Measurements from ENCODE around the gene HAS3.
"Not testable (repeated sequence)": the region's sequence is repeated elsewhere in the genome, so short reads cannot be mapped to it uniquely, and the experiment has no call there.

HAS3 gene, protein sequence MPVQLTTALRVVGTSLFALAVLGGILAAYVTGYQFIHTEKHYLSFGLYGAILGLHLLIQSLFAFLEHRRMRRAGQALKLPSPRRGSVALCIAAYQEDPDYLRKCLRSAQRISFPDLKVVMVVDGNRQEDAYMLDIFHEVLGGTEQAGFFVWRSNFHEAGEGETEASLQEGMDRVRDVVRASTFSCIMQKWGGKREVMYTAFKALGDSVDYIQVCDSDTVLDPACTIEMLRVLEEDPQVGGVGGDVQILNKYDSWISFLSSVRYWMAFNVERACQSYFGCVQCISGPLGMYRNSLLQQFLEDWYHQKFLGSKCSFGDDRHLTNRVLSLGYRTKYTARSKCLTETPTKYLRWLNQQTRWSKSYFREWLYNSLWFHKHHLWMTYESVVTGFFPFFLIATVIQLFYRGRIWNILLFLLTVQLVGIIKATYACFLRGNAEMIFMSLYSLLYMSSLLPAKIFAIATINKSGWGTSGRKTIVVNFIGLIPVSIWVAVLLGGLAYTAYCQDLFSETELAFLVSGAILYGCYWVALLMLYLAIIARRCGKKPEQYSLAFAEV

DNA sequence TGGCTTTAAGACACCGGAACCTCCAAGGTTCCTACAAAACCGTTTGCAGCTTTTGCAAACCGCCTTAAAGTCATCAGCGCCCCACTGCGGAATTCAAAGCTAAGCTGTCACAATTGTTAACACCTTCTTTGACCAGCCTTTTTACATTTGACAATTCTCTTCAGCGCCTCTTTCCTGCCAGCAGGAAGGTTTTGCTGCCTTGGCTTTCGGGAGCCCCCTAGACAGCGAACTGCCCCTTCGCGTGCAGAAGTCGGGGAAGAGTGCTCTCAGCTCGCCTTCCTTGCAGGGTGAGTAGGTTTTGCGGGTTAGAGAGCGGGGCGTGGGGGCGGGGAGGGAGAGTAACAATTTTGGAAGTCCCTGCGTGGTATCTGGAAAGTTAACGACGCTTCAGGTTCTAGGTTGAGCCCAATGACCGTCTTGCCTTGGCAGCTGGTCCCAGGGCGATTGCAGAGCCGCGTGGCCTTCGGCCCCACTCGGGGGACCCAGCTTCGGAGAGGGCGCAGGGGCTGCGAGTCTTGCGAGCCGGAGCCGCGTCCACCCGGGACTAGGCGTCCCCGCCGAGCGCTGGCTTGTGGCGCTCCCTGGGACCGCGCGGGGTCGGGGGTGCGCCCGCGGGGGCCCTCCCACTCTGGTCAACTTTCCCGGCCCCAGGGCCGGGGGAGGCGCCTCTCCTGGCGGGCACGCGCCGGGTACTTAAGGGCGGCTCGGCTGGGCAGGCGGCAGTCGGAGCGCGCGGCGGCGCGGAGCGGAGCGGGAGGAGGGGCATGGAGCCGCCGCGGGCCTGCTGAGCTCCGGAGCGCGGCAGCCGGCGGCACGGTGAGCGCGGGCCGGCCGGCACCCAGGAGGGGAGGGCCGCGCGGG is at the start of gene HAS3:
Gene HAS3, plus strand, starts transcription at position 153 of the 861 bp plus-strand sequence. CDS start 3,743 bp downstream, outside the sequence.
- peak; percentile 81 for DNase-seq (ENCODE audit: low read depth)
- Histone ChIP-seq H3K9ac (ENCODE audit: low read length) (peak within 1 kb of the TSS; percentile 69), H3K9me3 (ENCODE audit: control insufficient read depth, low read length) (no peaks in the 10 kb centered on the region), H3K36me3 (ENCODE audit: control insufficient read depth, insufficient read depth, low read length, severe bottlenecking) (peaks cover 11% of the 10 kb centered on the region), H3K27me3 (replicated peaks; ENCODE audit: control insufficient read depth, insufficient read depth, low read length) (no peaks in the 10 kb centered on the region), H3K4me1 (ENCODE audit: control insufficient read depth, insufficient read depth, low read length) (peaks cover 20% of the 10 kb centered on the region), H3K4me3 (ENCODE audit: low read length) (peak within 1 kb of the TSS; percentile 84)

DNA sequence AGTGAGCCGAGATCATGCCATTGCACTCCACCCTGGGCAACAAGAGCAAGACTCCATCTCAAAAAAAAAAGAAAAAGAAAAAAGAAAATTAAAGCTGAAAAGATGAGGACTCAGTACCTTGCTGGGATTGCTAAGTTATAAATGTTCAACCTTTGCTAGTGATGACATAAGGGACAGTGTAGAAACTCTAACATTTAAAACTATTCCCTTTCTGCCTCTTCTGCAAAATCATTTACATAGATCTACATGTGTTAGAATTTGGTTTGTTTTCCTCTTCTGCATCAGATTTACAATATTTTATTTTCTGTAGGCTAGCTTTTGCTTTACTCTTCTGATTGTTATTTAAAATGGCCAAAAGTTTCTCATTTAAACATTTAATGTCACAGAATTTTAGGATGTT is 49.5 kb upstream of the HAS3 start:
- no peak overlapping the region for H3K9ac ChIP-seq (ENCODE audit: low read length)
- no peak for DNase-seq (ENCODE audit: low read depth)
- no peaks in the 10 kb centered on the region for H3K36me3 ChIP-seq (ENCODE audit: control insufficient read depth, insufficient read depth, low read length, severe bottlenecking)
- H3K4me3 ChIP-seq (ENCODE audit: low read length) = no peak overlapping the region
- no peaks in the 10 kb centered on the region for H3K9me3 ChIP-seq (ENCODE audit: control insufficient read depth, low read length)
- peaks cover 12% of the 10 kb centered on the region for H3K4me1 ChIP-seq (ENCODE audit: control insufficient read depth, insufficient read depth, low read length)
- H3K27me3 ChIP-seq (replicated peaks; ENCODE audit: control insufficient read depth, insufficient read depth, low read length) = no peaks in the 10 kb centered on the region

DNA sequence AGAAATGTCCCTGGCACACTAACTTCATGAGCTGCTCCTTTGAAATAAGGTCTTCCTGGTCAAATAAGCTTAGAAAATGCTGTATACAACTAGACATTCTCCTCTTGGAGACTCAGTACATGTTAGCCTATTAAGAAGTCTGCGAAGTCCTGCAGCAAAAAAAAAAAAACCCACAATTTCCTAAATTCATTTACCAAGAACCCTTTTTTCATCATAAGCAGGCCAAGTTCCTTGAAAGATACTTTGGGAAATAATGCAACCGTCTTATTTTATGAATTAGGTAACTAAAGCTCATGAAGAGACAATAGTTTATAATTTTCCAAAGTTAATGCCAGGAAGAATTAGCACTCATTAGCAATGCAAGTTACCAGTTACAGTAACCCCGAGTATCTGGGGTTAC is 49.0 kb upstream of the HAS3 start:
- no peak for DNase-seq (ENCODE audit: low read depth)
- Histone ChIP-seq H3K9me3 (ENCODE audit: control insufficient read depth, low read length) (no peaks in the 10 kb centered on the region), H3K4me1 (ENCODE audit: control insufficient read depth, insufficient read depth, low read length) (peaks cover 12% of the 10 kb centered on the region), H3K36me3 (ENCODE audit: control insufficient read depth, insufficient read depth, low read length, severe bottlenecking) (no peaks in the 10 kb centered on the region), H3K4me3 (ENCODE audit: low read length) (no peak overlapping the region), H3K27me3 (replicated peaks; ENCODE audit: control insufficient read depth, insufficient read depth, low read length) (no peaks in the 10 kb centered on the region), H3K9ac (ENCODE audit: low read length) (no peak overlapping the region)

DNA sequence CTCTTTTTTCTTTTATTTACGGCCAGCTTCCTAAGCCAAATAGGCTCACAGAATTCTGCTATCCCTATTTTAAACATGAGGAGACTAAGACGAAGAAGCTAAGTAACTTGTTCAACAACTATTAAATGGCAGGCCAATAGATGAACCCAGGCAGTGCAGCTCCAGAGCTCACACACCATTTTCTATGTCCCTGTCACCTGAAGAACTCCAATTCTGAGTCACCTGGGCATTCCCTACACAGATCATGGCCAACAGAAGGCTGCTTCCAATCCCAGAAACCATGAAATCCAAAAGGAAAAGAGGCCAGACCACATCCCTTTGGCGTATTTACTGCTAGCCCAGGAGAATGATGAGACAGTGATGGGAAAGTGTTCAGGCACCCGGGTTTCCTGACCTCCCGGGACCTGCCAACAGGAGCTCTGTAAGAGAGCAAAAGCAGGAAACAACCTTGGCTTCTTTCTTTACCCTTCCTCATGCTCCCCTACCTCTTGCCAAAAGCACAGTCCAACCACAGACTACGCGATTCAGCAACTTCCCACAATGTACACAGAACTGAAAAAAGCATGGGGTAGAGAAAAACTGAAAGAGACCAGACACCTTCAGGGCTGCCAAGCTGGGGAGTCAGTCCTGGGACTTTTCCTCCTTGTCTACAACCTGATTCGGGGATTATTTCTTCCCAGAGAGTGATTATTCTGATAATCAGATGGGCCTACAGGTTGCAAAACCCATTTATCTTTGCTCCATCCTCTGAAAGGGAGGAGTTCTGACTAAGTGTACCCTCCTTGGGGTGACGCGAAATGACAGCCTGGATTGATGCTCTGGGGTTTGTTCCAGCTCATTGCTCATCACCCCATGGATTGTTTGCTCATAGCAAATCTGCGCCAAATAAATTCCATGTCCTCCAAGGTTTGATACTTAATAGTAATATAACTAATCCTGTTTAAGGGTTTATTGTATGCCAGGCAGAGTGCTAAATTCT is 47.8 kb upstream of the HAS3 start:
- Histone ChIP-seq H3K9me3 (ENCODE audit: control insufficient read depth, low read length) (no peaks in the 10 kb centered on the region), H3K9ac (ENCODE audit: low read length) (no peak overlapping the region), H3K36me3 (ENCODE audit: control insufficient read depth, insufficient read depth, low read length, severe bottlenecking) (no peaks in the 10 kb centered on the region), H3K27me3 (replicated peaks; ENCODE audit: control insufficient read depth, insufficient read depth, low read length) (no peaks in the 10 kb centered on the region), H3K4me1 (ENCODE audit: control insufficient read depth, insufficient read depth, low read length) (peaks cover 12% of the 10 kb centered on the region), H3K4me3 (ENCODE audit: low read length) (no peak overlapping the region)
- DNase-seq (ENCODE audit: low read depth) = peak; percentile 43

DNA sequence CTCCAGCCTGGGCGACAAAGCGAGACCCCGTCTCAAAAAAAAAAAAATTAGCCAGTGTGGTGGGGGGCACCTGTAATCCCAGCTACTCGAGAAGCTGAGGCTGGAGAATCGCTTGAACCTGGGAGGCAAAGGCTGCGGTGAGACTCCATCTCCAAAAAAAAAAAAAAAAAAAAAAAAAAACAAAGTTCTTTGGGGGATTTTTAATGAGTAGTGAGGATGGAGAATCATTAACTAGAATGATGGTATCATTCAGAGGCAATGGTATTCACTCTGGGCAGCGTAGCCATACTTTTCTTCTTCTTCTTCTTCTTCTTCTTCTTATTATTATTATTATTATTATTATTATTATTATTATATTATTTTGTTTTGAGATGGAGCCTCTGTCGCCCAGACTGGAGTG is 42.0 kb upstream of the HAS3 start:
- not testable (repeated sequence) for H3K4me1 ChIP-seq (ENCODE audit: control insufficient read depth, insufficient read depth, low read length); H3K36me3 ChIP-seq (ENCODE audit: control insufficient read depth, insufficient read depth, low read length, severe bottlenecking); DNase-seq (ENCODE audit: low read depth)

DNA sequence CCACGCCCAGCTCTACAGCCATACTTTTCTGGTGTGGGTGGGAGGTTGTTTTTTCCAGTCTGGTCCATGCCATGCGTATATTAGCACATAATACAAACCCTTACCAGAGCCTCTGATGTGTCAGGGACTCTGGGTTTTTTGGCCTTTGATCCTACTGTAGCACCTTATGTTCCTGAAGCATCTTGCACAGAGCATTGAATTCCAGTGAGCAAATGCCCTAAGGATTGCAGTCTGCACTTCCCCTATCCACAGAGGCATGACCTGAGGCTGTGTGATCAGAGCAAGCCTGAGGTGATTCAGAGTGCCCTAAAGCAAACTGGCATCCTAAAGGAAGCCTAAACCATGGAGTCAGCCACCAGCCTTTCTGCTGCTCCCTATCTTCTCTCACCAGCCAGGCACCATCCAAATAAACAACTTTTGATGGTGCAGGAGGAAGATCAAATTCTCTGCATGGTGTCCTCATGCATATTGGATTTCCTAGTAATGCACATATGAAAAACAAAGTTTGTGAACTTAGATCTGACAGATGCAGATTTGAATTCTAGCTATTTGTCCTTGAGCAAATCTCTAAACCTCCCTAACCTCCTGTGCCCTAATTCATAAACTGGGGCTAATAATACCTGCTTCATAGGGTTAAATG is 41.2 kb upstream of the HAS3 start:
- Histone ChIP-seq H3K27me3 (replicated peaks; ENCODE audit: control insufficient read depth, insufficient read depth, low read length) (no peaks in the 10 kb centered on the region), H3K4me3 (ENCODE audit: low read length) (no peak overlapping the region), H3K9me3 (ENCODE audit: control insufficient read depth, low read length) (no peaks in the 10 kb centered on the region), H3K9ac (ENCODE audit: low read length) (no peak overlapping the region), H3K4me1 (ENCODE audit: control insufficient read depth, insufficient read depth, low read length) (no peaks in the 10 kb centered on the region), H3K36me3 (ENCODE audit: control insufficient read depth, insufficient read depth, low read length, severe bottlenecking) (no peaks in the 10 kb centered on the region)
- DNase-seq (ENCODE audit: low read depth) = peak; percentile 32

More for the DNA sequence above, 42.0 kb upstream of the HAS3 start:
- H3K4me3 ChIP-seq (ENCODE audit: low read length); H3K27me3 ChIP-seq (replicated peaks; ENCODE audit: control insufficient read depth, insufficient read depth, low read length); H3K9ac ChIP-seq (ENCODE audit: low read length); H3K9me3 ChIP-seq (ENCODE audit: control insufficient read depth, low read length): not testable (repeated sequence)

DNA sequence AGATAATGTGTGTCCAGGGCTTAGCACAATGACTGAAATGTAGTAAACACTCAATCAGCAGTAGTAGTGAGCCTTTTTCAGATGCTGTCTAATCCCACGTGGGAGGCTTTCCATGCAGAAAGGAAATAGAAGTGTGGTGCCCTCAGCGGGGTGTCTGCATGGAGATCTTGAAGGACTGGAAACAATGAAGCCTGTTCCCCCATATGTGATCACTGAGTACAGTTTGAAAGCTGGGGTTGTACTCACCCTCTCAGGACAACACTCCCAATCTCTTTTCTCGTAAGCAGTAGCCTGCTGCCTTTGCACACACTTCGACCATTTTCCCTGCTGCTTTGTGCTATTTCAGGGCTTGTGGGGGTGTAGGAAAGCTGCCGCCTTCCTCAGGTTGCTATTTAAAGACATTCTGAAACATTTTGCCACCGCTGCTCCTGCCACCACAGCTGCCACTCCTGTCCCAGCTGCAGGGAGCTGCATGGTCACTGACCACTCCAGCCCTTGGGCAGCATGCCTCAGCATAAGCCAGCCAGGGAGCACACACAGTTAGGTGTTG is 40.6 kb upstream of the HAS3 start:
- Histone ChIP-seq H3K9me3 (ENCODE audit: control insufficient read depth, low read length) (no peaks in the 10 kb centered on the region), H3K4me3 (ENCODE audit: low read length) (no peak overlapping the region), H3K27me3 (replicated peaks; ENCODE audit: control insufficient read depth, insufficient read depth, low read length) (no peaks in the 10 kb centered on the region), H3K9ac (ENCODE audit: low read length) (no peak overlapping the region), H3K4me1 (ENCODE audit: control insufficient read depth, insufficient read depth, low read length) (no peaks in the 10 kb centered on the region), H3K36me3 (ENCODE audit: control insufficient read depth, insufficient read depth, low read length, severe bottlenecking) (no peaks in the 10 kb centered on the region)
- no peak for DNase-seq (ENCODE audit: low read depth)

DNA sequence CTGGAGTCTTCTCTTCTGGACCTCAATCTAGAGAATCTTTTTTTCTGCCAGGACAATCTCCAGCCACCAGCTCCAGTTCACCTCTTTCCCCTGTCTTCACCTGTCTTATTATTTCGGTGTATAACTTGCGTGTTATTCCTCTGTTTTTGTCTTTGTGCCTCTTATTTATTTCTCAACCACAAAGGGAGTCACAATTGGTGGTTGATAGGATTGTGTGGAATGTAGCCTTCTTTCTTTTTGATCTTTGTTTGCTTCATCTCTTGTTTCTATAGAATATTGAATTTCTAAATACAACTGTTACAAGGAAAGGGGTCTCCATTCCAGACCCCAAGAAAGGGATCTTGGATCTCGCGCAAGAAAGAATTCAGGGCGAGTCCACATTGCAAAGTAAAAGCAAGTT is 35.9 kb upstream of the HAS3 start:
- Histone ChIP-seq H3K9ac (ENCODE audit: low read length) (no peak overlapping the region), H3K4me1 (ENCODE audit: control insufficient read depth, insufficient read depth, low read length) (peaks cover 8% of the 10 kb centered on the region), H3K27me3 (replicated peaks; ENCODE audit: control insufficient read depth, insufficient read depth, low read length) (no peaks in the 10 kb centered on the region), H3K9me3 (ENCODE audit: control insufficient read depth, low read length) (no peaks in the 10 kb centered on the region), H3K4me3 (ENCODE audit: low read length) (no peak overlapping the region), H3K36me3 (ENCODE audit: control insufficient read depth, insufficient read depth, low read length, severe bottlenecking) (no peaks in the 10 kb centered on the region)
- DNase-seq (ENCODE audit: low read depth) = no peak

DNA sequence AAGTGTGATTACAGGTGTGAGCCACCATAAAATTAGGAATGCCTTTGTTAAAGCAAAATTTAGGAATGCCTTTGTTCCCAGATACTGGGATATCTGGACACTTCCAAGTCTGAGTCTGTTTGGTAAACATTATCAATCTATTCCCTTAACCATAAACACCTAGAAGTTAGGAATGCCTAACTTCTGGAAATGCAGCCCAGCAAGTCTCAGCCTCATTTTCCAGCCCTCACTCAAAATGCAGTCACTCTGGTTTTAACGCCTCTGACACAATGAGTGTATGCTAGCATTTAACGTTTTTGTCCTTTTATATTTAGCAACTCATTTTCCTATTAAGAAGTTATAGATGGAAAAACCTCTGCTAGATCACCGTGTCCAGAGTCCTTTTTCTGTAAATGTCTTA is 34.4 kb upstream of the HAS3 start:
- no peaks in the 10 kb centered on the region for H3K36me3 ChIP-seq (ENCODE audit: control insufficient read depth, insufficient read depth, low read length, severe bottlenecking)
- H3K4me1 ChIP-seq (ENCODE audit: control insufficient read depth, insufficient read depth, low read length) = peaks cover 8% of the 10 kb centered on the region
- H3K9me3 ChIP-seq (ENCODE audit: control insufficient read depth, low read length) = no peaks in the 10 kb centered on the region

DNA sequence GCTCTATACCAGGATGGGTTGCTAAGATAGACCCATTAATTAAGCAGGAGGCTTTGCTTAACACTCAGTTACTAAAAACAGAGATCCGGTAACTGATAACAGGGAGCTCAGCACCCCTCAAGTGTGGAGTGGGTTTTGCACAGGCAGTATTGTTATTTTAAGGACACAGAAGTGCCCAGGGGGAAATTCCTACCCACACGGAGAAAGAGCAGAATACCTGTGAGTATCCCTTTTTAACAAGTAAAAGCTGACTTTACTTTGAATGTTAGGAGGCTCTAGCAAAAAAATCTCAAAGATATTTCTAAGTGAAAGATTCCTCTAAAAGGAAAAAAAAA is 32.8 kb upstream of the HAS3 start:
- H3K4me1 ChIP-seq (ENCODE audit: control insufficient read depth, insufficient read depth, low read length) = peaks cover 8% of the 10 kb centered on the region
- H3K4me3 ChIP-seq (ENCODE audit: low read length) = no peak overlapping the region
- H3K36me3 ChIP-seq (ENCODE audit: control insufficient read depth, insufficient read depth, low read length, severe bottlenecking) = no peaks in the 10 kb centered on the region
- no peaks in the 10 kb centered on the region for H3K27me3 ChIP-seq (replicated peaks; ENCODE audit: control insufficient read depth, insufficient read depth, low read length)
- no peak overlapping the region for H3K9ac ChIP-seq (ENCODE audit: low read length)
- no peaks in the 10 kb centered on the region for H3K9me3 ChIP-seq (ENCODE audit: control insufficient read depth, low read length)
- DNase-seq (ENCODE audit: low read depth) = no peak

More for the DNA sequence above, 34.4 kb upstream of the HAS3 start:
- Histone ChIP-seq H3K27me3 (replicated peaks; ENCODE audit: control insufficient read depth, insufficient read depth, low read length) (no peaks in the 10 kb centered on the region), H3K9ac (ENCODE audit: low read length) (no peak overlapping the region), H3K4me3 (ENCODE audit: low read length) (no peak overlapping the region)
- DNase-seq (ENCODE audit: low read depth) = no peak

All from adipocyte (in vitro differentiated cells).